Fibroblast of lung (primary cell): ENCODE data around the gene DCAF6. TPM values are rescaled to one million over a fixed set of nuclear protein-coding genes. Genes with fewer than 3 reads are reported as not detected.
"Not testable (repeated sequence)": the region's sequence is repeated elsewhere in the genome, so short reads cannot be mapped to it uniquely, and the experiment has no call there.

ENCODE experiments used
- DNase-seq, 2 donors: peaks; one replicate each; pipeline versions ENCODE4 v3.0.0 to v3.0.0-alpha.2; 2010; ENCODE audit warnings: low read depth in 2 of 2
- H2AFZ ChIP-seq: 2 replicates; pipeline ENCODE4 v1.5.1; 2012; ENCODE audit warnings: low read length, control low read depth, inconsistent platforms
- H3K27ac ChIP-seq: 2 replicates; pipeline ENCODE4 v1.5.1; 2011; ENCODE audit warnings: low read length, control low read depth; ENCODE audit not compliant: insufficient read depth
- H3K27me3 ChIP-seq: 2 replicates; pipeline ENCODE4 v1.5.1; 2011; ENCODE audit warnings: mild to moderate bottlenecking, low read length; ENCODE audit not compliant: control insufficient read depth, insufficient read depth
- H3K36me3 ChIP-seq: 2 replicates; pipeline ENCODE4 v1.5.1; 2011; ENCODE audit warnings: low read length; ENCODE audit not compliant: control insufficient read depth, insufficient read depth
- H3K4me1 ChIP-seq: 2 replicates; pipeline ENCODE4 v1.5.1; 2011; ENCODE audit warnings: low read length; ENCODE audit not compliant: control insufficient read depth, insufficient read depth; ENCODE audit errors: extremely low read depth
- H3K4me2 ChIP-seq: 2 replicates; pipeline ENCODE4 v1.5.1; 2011; ENCODE audit warnings: low read length, control low read depth; ENCODE audit not compliant: insufficient read depth; ENCODE audit errors: extremely low read depth
- H3K4me3 ChIP-seq, 4 experiments: fragments of 200-600 bp in 1 of 4; sonication (generic) in 1 of 4; replicated peaks in 1 of 4; 2 replicates each; pipeline ENCODE4 v1.5.1; 2011 to 2016; ENCODE audit warnings: low read length in 4 of 4, low read depth in 3 of 4, mild to moderate bottlenecking in 3 of 4, control low read depth in 2 of 4, inconsistent platforms in 1 of 4, mixed read lengths in 1 of 4; ENCODE audit not compliant: insufficient read depth in 1 of 4; ENCODE audit errors: control extremely low read depth in 1 of 4
- H3K79me2 ChIP-seq: 2 replicates; pipeline ENCODE4 v1.5.1; 2012; ENCODE audit warnings: mild to moderate bottlenecking, low read length, inconsistent platforms; ENCODE audit not compliant: control insufficient read depth, insufficient read depth
- H3K9ac ChIP-seq: 2 replicates; pipeline ENCODE4 v1.5.1; 2011; ENCODE audit warnings: mild to moderate bottlenecking, low read length, control low read depth; ENCODE audit not compliant: insufficient read depth
- H3K9me3 ChIP-seq: 2 replicates; pipeline ENCODE4 v1.5.1; 2012; ENCODE audit warnings: low read depth, low read length; ENCODE audit not compliant: control insufficient read depth, insufficient read depth
- H4K20me1 ChIP-seq: 2 replicates; pipeline ENCODE4 v1.5.1; 2011; ENCODE audit warnings: low read length; ENCODE audit not compliant: control insufficient read depth, insufficient read depth; ENCODE audit errors: extremely low read depth
- CTCF ChIP-seq, 2 donors: IDR thresholded peaks in 1 of 2; conservative IDR thresholded peaks in 1 of 2; 1 replicate in 1 of 2; 2 replicates in 1 of 2; pipeline ENCODE4 v1.5.1; 2011 to 2012; ENCODE audit warnings: low read length in 2 of 2, control low read depth in 1 of 2, inconsistent platforms in 1 of 2, low read depth in 1 of 2, mild to moderate bottlenecking in 1 of 2
- EZH2 ChIP-seq: IDR thresholded peaks from 2 replicates; pipeline ENCODE4 v1.5.1; 2012; ENCODE audit warnings: low read length, control low read depth, mild to moderate bottlenecking; ENCODE audit errors: missing control alignments
- polyA plus RNA-seq, 2 donors: library from polyadenylated mRNA; depleted of rRNA in 1 of 2; stranded (reverse) in 1 of 2; unstranded in 1 of 2; fragments of >200 nt; gene quantifications; 2 replicates each; pipeline ENCODE4 v1.2.1, GENCODE V29; 2011 to 2012; ENCODE audit warnings: missing spikeins in 1 of 2
- total RNA-seq: library from RNA; depleted of rRNA; stranded (reverse); fragments of >200 nt; gene quantifications from 2 replicates; pipeline ENCODE4 v1.2.1, GENCODE V29; 2014

Gene DCAF6
- total and polyA plus RNA-seq, 2 donors (not counting 1 experiment from before 2014, with no cell fraction given) = 64.4 to 143 TPM

GRCh38 chr1:168050880-168051279, 114.4 kb downstream of the DCAF6 start:
- no peaks in the 10 kb centered on the region for H3K27me3 ChIP-seq

DNA sequence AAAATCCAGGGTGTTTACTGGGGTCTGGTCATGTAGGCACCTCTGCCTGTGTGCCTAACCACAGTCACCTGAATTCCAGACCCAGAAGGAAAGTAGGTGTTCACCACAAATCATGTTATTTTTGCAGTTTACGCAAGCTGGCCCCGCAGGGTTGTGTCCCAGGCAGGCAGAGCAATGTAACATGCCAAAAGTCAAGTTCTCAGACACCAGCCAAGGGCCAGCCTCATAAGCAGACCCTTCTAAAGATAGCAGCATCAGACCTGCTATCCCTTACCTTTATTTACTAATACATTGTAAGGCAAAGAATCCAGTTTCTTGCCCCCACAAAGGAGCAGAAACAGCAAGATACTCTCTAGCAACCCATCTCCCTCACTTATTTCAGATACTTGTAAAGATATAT, 117.2 kb downstream of the DCAF6 start:
- no peak for TF ChIP-seq CTCF (conservative IDR thresholded peaks at IDR 0.05 in 1 of 2, IDR thresholded peaks at IDR 0.05 in 1 of 2; ENCODE audit: low read depth in 1 of 2, low read length in 2 of 2)
- TF ChIP-seq EZH2 = no peak
- Histone ChIP-seq H3K27me3 (no peaks in the 10 kb centered on the region), H3K79me2 (no peaks in the 10 kb centered on the region), H4K20me1 (peaks cover 1% of the 10 kb centered on the region), H3K4me2 (no peak overlapping the region), H3K27ac (no peak overlapping the region), H3K4me1 (no peaks in the 10 kb centered on the region), H3K9ac (no peak overlapping the region), H3K9me3 (no peaks in the 10 kb centered on the region), H3K36me3 (no peaks in the 10 kb centered on the region), H2AFZ (no peak overlapping the region), H3K4me3 (no peak overlapping the region)
- no peak for DNase-seq

More at GRCh38 chr1:168050880-168051279, 114.4 kb downstream of the DCAF6 start:
- H3K4me2 ChIP-seq = no peak overlapping the region
- TF ChIP-seq CTCF (conservative IDR thresholded peaks at IDR 0.05 in 1 of 2, IDR thresholded peaks at IDR 0.05 in 1 of 2; ENCODE audit: low read depth in 1 of 2, low read length in 2 of 2) (no peak), EZH2 (no peak)
- no peaks in the 10 kb centered on the region for H3K36me3 ChIP-seq
- H3K4me1 ChIP-seq = no peaks in the 10 kb centered on the region
- no peaks in the 10 kb centered on the region for H3K79me2 ChIP-seq
- DNase-seq = no peak
- H4K20me1 ChIP-seq = peaks cover 1% of the 10 kb centered on the region
- H3K9ac ChIP-seq = no peak overlapping the region
- no peak overlapping the region for H3K27ac ChIP-seq
- H3K9me3 ChIP-seq = no peaks in the 10 kb centered on the region
- no peak overlapping the region for H2AFZ ChIP-seq
- H3K4me3 ChIP-seq = no peak overlapping the region

DNA sequence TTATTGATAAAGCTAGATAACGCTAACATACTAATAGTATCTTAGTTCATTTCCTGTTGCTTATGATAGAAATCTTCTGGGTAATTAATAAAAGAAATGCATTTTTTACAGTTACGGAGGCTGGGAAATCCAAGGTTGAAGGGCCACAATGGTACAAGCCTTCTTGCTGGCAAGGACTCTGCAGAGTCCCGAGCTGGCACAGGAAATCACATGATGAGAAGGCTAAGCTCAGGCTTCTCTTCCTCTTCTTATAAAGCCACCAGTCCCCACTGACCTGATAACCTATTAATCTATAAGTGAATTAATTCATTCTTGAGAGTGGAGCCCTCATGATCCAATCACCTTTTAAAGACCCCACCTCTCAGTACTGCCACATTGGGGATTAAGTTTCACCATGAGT, 117.6 kb downstream of the DCAF6 start:
- Histone ChIP-seq H3K27ac (no peak overlapping the region), H3K9me3 (no peaks in the 10 kb centered on the region), H2AFZ (no peak overlapping the region), H3K4me2 (no peak overlapping the region), H3K79me2 (no peaks in the 10 kb centered on the region), H3K27me3 (no peaks in the 10 kb centered on the region), H4K20me1 (peaks cover 1% of the 10 kb centered on the region), H3K4me1 (no peaks in the 10 kb centered on the region), H3K36me3 (no peaks in the 10 kb centered on the region), H3K9ac (no peak overlapping the region), H3K4me3 (no peak overlapping the region)
- DNase-seq = no peak
- TF ChIP-seq CTCF (conservative IDR thresholded peaks at IDR 0.05 in 1 of 2, IDR thresholded peaks at IDR 0.05 in 1 of 2; ENCODE audit: low read depth in 1 of 2, low read length in 2 of 2) (no peak), EZH2 (no peak)

DNA sequence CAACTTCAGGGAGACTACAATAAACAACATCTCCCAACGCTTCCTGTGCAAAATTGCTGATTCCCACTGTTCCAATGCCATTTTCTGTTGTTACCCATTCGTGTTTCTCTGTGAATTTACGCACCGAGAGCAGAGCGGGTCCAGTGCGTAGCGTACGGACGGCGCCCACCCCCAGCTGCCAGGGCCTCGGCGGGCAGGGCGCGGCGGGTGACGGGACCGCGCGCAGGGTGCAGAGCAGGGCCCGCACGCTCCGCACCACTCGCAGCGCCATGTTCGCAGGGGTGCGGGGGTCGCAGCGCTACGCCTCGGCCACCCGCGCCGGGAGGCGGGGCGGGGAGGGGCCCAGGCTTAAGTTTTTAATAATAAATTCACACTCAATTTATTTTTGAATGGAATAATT, 119.7 kb downstream of the DCAF6 start:
- not testable (repeated sequence) for H3K4me2 ChIP-seq, H3K4me3 ChIP-seq, H3K79me2 ChIP-seq, H3K9me3 ChIP-seq, H3K27ac ChIP-seq, H3K36me3 ChIP-seq, H3K9ac ChIP-seq, DNase-seq, H2AFZ ChIP-seq, H3K4me1 ChIP-seq, H4K20me1 ChIP-seq, H3K27me3 ChIP-seq
